HG03135 (cell line): ENCODE data around the gene ADIPOR2.
"Not testable (repeated sequence)": the region's sequence is repeated elsewhere in the genome, so short reads cannot be mapped to it uniquely, and the experiment has no call there.

ENCODE experiments used
- ATAC-seq: cut with Tn5 transposase; IDR thresholded peaks from one replicate; pipeline ENCODE4 v1.9.1; 2021; ENCODE audit warnings: mild to moderate bottlenecking, moderate library complexity; ENCODE audit not compliant: unreplicated experiment

The ADIPOR2 gene

GRCh38 chr12:1731019-1731687 lies 40.3 kb downstream of the ADIPOR2 start:
- no peak for ATAC-seq

GRCh38 chr12:1731688-1732078 lies 40.8 kb downstream of the ADIPOR2 start:
- ATAC-seq, result not testable (repeated sequence)

GRCh38 chr12:1732914-1733313 lies 42.0 kb downstream of the ADIPOR2 start:
- ATAC-seq, result no peak

GRCh38 chr12:1733712-1734111 lies 42.8 kb downstream of the ADIPOR2 start:
- not testable (repeated sequence) for ATAC-seq

GRCh38 chr12:1737652-1738286 lies 46.9 kb downstream of the ADIPOR2 start:
- no peak for ATAC-seq

- ATAC-seq, result no peak
Observed at GRCh38 chr12:1738446-1738845, 47.6 kb downstream of the ADIPOR2 start.

- ATAC-seq, result no peak
Observed at GRCh38 chr12:1739368-1739767, 48.5 kb downstream of the ADIPOR2 start.

GRCh38 chr12:1740161-1740948 lies 49.5 kb downstream of the ADIPOR2 start:
- ATAC-seq, result no peak

GRCh38 chr12:1741154-1741949 lies 50.5 kb downstream of the ADIPOR2 start:
- no peak for ATAC-seq

GRCh38 chr12:1744932-1745331 lies 54.1 kb downstream of the ADIPOR2 start:
- no peak for ATAC-seq

GRCh38 chr12:1747609-1748008 lies 56.7 kb downstream of the ADIPOR2 start:
- ATAC-seq, result no peak

- ATAC-seq, result no peak
Observed at GRCh38 chr12:1749019-1749418, 58.1 kb downstream of the ADIPOR2 start.

- ATAC-seq, result no peak
Observed at GRCh38 chr12:1750300-1750699, 59.4 kb downstream of the ADIPOR2 start.

GRCh38 chr12:1758376-1758775 lies 67.5 kb downstream of the ADIPOR2 start:
- ATAC-seq, result no peak

- no peak for ATAC-seq
Observed at GRCh38 chr12:1758887-1759286, 68.0 kb downstream of the ADIPOR2 start.

- no peak for ATAC-seq
Observed at GRCh38 chr12:1760566-1761382, 69.9 kb downstream of the ADIPOR2 start.

GRCh38 chr12:1761857-1762256 lies 71.0 kb downstream of the ADIPOR2 start:
- no peak for ATAC-seq

GRCh38 chr12:1763153-1763552 lies 72.3 kb downstream of the ADIPOR2 start:
- no peak for ATAC-seq

GRCh38 chr12:1766110-1766509 lies 75.2 kb downstream of the ADIPOR2 start:
- ATAC-seq, result no peak

GRCh38 chr12:1767407-1768090 lies 76.7 kb downstream of the ADIPOR2 start:
- ATAC-seq, result no peak
